GM18499 (cell line): Measurements from ENCODE around the gene RAPGEF4.

Experiments used
- ATAC-seq: cut with Tn5 transposase; IDR thresholded peaks from one replicate; pipeline ENCODE4 v1.9.1; 2021; ENCODE audit warnings: moderate number of reproducible peaks; ENCODE audit not compliant: insufficient read depth, unreplicated experiment

Gene RAPGEF4

DNA sequence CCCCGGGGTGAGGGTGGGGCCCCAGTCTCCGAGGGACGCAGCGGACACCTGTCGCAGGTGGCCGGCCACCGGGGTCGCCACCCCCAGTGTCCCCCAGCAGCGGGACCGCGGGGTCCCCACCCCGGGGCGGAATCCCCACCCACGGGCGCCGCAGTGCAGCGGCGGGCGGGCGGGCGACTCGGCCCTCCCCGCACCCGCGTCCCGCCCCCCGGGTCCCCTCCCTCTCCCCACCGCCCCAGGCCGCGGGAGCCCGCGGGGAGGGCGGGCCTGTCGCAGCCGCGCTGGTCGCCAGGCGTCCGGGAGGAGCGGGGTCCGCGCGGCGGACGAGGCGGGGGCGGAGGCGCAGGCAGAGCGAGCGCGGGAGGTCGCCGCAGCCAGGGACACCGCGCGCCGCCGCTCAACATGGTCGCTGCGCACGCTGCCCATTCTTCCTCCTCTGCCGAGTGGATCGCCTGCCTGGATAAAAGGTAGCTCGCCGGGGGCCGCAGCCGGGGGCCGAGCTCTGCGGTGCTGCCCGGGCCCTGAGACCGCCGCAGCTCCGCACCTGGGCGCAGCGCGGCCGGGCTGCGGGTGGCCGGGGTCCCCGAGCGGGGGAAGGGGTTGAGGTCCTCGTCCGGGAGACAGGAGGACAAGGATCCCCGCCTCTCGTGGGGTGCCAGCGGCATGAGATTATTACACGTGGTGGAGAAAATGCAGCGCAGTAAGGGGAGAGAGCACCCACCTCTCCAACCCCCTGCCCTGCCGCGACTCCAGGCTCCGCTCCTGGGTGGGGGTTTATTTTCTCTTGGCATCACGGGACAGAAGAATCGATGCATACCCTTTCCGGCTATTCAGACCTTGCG is at the start of gene RAPGEF4:
TSS of gene RAPGEF4 (plus strand) at position 264 of the 842 bp plus-strand sequence. CDS start at position 403, 139 bp downstream.
- ATAC-seq: no peak

DNA sequence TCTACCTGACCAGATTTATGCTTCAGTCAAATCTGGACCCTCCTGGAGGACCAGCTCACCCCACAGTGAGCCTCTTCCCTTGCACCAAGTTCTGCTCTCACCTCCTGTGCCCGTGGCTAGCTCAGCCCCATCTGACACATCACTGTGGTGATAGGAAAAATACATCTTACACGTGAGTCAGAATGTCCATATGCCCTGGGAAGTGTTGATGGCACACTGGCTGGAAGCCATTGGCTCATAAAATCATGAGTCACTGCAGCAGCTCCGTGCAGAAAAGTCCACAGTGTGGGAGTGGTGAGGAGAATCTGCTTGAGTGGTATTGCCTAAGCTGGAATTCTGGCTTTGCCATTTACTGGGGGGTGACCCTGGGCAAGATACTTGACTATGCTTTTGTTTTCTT is 42.6 kb upstream of the RAPGEF4 start:
- ATAC-seq: no peak

GRCh38 chr2:172693529-172694455 is 41.9 kb upstream of the RAPGEF4 start:
- ATAC-seq: no peak

DNA sequence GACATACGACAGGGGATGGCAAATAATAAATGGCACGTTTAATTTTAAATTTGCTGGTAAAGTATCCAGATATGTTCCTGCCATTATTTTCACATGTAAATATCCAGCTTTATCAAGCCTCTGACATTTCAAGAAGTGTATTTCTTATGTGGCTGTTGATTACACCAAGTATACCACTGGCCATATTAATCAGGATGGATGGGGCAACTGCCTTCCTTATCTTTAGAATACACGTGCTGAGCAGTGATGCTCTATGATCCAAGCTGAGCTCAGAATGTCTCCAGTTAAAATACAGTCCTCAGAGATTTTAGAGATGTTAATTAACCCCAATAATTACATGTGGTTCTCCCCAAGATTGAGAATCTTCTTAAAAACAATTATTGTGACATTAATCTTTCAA is 38.3 kb upstream of the RAPGEF4 start:
- ATAC-seq: no peak

GRCh38 chr2:172698041-172698863 is 37.4 kb upstream of the RAPGEF4 start:
- peak; percentile 63 for ATAC-seq

GRCh38 chr2:172701250-172701649 is 34.4 kb upstream of the RAPGEF4 start:
- no peak for ATAC-seq

GRCh38 chr2:172702451-172702850 is 33.2 kb upstream of the RAPGEF4 start:
- ATAC-seq: no peak

- no peak for ATAC-seq
These were observed 31.3 kb upstream of the RAPGEF4 start for GRCh38 chr2:172704072-172704936.

- ATAC-seq: no peak
These were observed 30.3 kb upstream of the RAPGEF4 start for GRCh38 chr2:172705352-172705751.

DNA sequence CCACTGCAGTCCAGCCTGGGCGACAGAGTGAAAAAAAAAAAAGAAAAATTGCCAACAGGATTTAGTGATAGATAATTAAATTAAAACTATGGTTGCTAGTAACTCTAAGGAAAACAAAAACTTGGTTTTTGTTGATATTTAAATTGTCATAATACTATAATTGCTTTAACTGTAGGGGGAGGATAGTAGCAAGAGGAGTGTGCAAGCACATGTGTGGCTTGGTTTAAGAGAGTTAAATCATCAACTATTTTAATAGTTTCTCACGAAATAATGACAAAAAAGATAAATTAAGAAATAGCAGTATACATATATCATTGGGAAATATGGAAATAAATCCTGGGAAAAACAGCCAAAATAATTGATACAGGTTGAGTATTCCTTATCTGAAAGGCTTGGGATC is 27.4 kb upstream of the RAPGEF4 start:
- ATAC-seq: no peak

- ATAC-seq: no peak
These were observed 25.9 kb upstream of the RAPGEF4 start for GRCh38 chr2:172709566-172710291.

DNA sequence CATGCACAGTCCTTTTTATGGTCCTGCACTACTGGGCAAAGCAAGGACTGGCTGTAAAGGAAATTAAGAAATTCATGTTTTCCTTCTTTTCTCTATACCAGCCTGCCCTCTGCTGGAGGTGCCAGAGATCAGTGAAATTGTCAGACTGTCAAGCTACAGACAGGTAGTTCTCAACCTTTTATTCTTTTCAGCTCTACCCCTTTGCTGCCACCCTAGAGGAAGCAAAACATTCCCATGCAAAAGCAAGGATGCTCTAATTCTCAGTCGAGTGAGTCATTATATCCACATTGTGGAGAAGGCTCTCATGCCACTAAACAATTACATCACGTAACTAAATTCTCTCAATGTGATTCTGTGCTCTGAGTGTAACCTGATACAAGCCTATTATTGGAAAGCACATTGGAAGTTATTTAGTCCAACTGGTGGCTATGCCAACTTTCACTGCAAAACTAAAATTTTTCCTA is 25.0 kb upstream of the RAPGEF4 start:
- ATAC-seq: no peak

DNA sequence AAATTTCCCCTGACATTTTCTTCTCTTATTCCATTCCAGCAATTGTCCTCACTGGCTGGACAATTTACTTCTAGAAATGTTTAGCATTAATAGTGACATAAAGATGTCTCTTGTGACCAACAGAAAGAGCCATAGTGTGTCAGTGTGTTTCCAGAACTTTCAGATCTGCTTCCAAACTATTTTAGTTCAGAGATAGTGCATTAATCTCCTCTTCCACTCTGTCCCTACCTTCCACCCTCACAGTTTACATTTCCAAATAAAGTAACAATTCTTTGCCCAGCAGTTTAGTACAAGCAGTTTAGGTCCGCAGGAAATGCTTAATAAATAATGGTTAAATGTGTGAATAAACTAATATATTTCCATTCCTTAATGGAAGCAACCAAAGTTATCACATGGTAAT is 24.5 kb upstream of the RAPGEF4 start:
- ATAC-seq: no peak

- no peak for ATAC-seq
These were observed 23.4 kb upstream of the RAPGEF4 start for GRCh38 chr2:172712251-172712650.

DNA sequence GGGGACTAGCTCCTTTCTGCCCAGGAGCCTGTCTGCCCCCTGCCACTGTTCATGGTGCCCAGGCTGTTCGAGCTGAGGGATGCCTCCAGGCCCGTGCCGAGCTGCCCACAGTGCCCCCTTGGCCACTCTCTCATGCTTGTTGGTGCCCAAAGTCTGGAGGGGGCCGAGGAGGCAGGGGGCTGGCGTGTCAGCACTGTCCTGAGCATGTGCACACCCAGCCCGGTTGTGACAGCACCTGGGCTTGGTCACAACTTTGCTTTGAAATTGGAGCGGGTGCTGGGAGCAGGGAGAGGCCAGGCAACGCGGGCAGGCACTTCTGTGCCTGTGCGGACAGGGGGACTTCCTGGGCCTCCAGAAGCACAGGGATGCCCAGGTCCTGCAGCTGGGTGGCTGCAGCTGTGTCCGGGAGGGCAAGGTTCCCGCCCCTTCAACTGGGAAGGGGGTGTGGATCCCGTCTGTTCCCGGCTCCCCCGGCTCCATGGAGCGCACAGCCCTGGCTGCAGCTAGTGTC is 22.2 kb upstream of the RAPGEF4 start:
- ATAC-seq: no peak

GRCh38 chr2:172722481-172722880 is 13.2 kb upstream of the RAPGEF4 start:
- ATAC-seq: no peak

GRCh38 chr2:172723286-172723685 is 12.4 kb upstream of the RAPGEF4 start:
- ATAC-seq: no peak

- no peak for ATAC-seq
These were observed 10.9 kb upstream of the RAPGEF4 start for GRCh38 chr2:172724724-172725123.
